Neural progenitor cell (in vitro differentiated cells): ENCODE data around the gene CRTC2. TPM values are rescaled to one million over a fixed set of nuclear protein-coding genes. Genes with fewer than 3 reads are reported as not detected.
A peak's percentile ranks its signal among the peaks of the same experiment; 100 is the strongest.

Source experiments
- DNase-seq: peaks from one replicate; pipeline ENCODE4 v3.0.0-alpha.2; 2016; ENCODE audit warnings: low spot score
- H2AFZ ChIP-seq: fragments of 200-600 bp; sonication (generic); replicated peaks from 2 replicates; pipeline ENCODE4 v1.6.1; 2016; ENCODE audit warnings: antibody characterized with exemption
- H3F3A ChIP-seq: fragments of 200-600 bp; sonication (generic); 2 replicates; pipeline ENCODE4 v1.6.1; 2016; ENCODE audit warnings: antibody characterized with exemption, low read depth
- H3K27ac ChIP-seq: fragments of 200-600 bp; sonication (generic); 2 replicates; pipeline ENCODE4 v1.5.1; 2016; ENCODE audit warnings: mild to moderate bottlenecking
- H3K27me3 ChIP-seq: fragments of 200-600 bp; sonication (generic); 2 replicates; pipeline ENCODE4 v1.6.1; 2016; ENCODE audit warnings: mild to moderate bottlenecking, moderate library complexity
- H3K36me3 ChIP-seq: fragments of 200-600 bp; sonication (generic); 2 replicates; pipeline ENCODE4 v1.5.1; 2016
- H3K4me1 ChIP-seq: fragments of 200-600 bp; sonication (generic); 2 replicates; pipeline ENCODE4 v1.6.1; 2016; ENCODE audit warnings: mixed run types
- H3K4me2 ChIP-seq: fragments of 200-600 bp; sonication (generic); 2 replicates; pipeline ENCODE4 v1.6.1; 2016
- H3K4me3 ChIP-seq: fragments of 200-600 bp; sonication (generic); 2 replicates; pipeline ENCODE4 v1.5.1; 2016
- H3K79me2 ChIP-seq: fragments of 200-600 bp; sonication (generic); 2 replicates; pipeline ENCODE4 v1.6.1; 2016; ENCODE audit warnings: low read depth
- H3K9ac ChIP-seq: fragments of 200-600 bp; sonication (generic); 2 replicates; pipeline ENCODE4 v1.6.1; 2016
- H3K9me3 ChIP-seq: fragments of 200-600 bp; sonication (generic); 2 replicates; pipeline ENCODE4 v1.5.1; 2016; ENCODE audit warnings: low read depth
- H4K20me1 ChIP-seq: fragments of 200-600 bp; sonication (generic); 2 replicates; pipeline ENCODE4 v1.6.1; 2016; ENCODE audit warnings: low read depth
- H3K27ac Mint-ChIP-seq: 3 replicates; pipeline ENCODE4 v1.8.0; 2021; ENCODE audit warnings: mixed read lengths
- H3K27me3 Mint-ChIP-seq: 2 replicates; pipeline ENCODE4 v1.8.0; 2022; ENCODE audit warnings: low read depth, mild to moderate bottlenecking, inconsistent platforms, moderate library complexity, mixed read lengths; ENCODE audit not compliant: insufficient read depth
- H3K36me3 Mint-ChIP-seq: 3 replicates; pipeline ENCODE4 v1.8.0; 2021; ENCODE audit warnings: mixed read lengths
- H3K4me1 Mint-ChIP-seq: 3 replicates; pipeline ENCODE4 v1.8.0; 2021; ENCODE audit warnings: mixed read lengths
- H3K4me3 Mint-ChIP-seq: 3 replicates; pipeline ENCODE4 v1.8.0; 2021; ENCODE audit warnings: mild to moderate bottlenecking, moderate library complexity, mixed read lengths
- H3K9me3 Mint-ChIP-seq: 3 replicates; pipeline ENCODE4 v1.8.0; 2020; ENCODE audit warnings: mixed read lengths
- EZH2 ChIP-seq: fragments of 200-600 bp; sonication (generic); IDR thresholded peaks from 2 replicates; pipeline ENCODE4 v1.6.1; 2017; ENCODE audit warnings: antibody characterized with exemption, mild to moderate bottlenecking, moderate library complexity
- EZH2phosphoT487 ChIP-seq: fragments of 200-600 bp; sonication (generic); IDR thresholded peaks from 2 replicates; pipeline ENCODE4 v1.6.1; 2017; ENCODE audit warnings: antibody characterized with exemption
- total RNA-seq: library from RNA; depleted of rRNA; stranded (reverse); fragments of >200 nt; gene quantifications from 2 replicates; pipeline ENCODE4 v1.2.3, GENCODE V29; 2015; ENCODE audit warnings: low replicate concordance
- TF ChIP-seq, protein P1 (sequence below): fragments of 200-600 bp; sonication (generic); IDR thresholded peaks from 2 replicates; pipeline ENCODE4 v1.5.1; 2017; ENCODE audit warnings: antibody characterized with exemption, mild to moderate bottlenecking

The CRTC2 gene
- total RNA-seq, 1 donor from 2014 or later: 6.7 TPM

DNA sequence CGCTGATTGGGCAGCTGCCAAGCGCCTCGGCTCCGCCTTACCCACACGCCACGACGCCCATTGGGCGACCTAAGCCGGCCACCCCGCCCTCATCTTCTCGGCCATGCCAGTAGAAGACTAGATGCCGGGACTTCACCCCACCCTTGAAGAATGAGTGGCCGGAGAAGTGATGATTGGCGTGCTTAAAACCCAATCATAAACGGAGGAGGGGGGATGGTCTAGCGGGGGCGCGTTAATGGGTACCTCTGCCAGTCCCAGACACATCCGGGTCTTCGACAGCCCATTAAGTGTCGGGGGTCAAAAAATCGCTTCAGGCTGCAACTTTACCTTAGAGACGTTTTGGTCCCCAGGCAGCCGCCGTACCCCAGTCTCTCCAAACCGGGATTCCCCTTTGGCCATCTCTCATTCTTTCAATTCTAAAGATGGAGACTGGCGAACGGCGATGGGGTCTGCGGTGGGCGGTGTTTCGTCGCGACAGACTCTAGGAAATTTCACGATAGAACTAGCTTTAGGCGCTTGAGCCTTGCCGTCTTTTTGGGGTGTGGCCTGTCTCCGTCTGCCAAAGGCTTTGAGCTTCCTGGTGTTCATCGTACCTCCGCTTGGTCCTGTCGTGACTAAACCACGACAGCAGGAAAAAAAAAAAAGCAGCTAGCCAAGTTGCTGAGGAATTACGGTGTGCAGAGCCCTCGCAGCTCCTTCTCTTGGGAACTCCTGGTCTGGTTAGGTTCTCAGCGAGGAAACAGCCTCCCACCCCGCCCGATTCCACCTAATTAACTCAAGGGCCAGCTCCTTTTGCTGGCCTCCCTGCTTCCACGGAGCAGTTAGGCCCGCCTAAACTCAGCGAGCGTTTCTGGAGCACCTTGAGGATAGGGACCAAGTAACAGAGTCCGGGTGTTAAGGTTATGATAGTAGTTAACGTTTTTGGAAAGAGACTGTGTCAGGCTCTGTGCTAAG, 35.2 kb downstream of the CRTC2 start, which contains the start of gene GATAD2B:
GATAD2B (minus strand) TSS at position 1 of the 954 bp plus-strand sequence. CDS start 94,625 bp downstream, outside the sequence.
- H2AFZ ChIP-seq: peak within 1 kb of the TSS; percentile 48
- peak within 1 kb of the TSS; percentile 97 for H3K27ac ChIP-seq
- peaks cover 50% of the 10 kb centered on the region for H3K79me2 ChIP-seq
- peaks cover 21% of the 10 kb centered on the region for H3K4me1 ChIP-seq
- H3K9ac ChIP-seq: peak within 1 kb of the TSS; percentile 78
- Mint-ChIP-seq H3K4me1 (peaks cover 32% of the 10 kb centered on the region), H3K36me3 (no peaks in the 10 kb centered on the region), H3K9me3 (no peaks in the 10 kb centered on the region), H3K4me3 (peak within 1 kb of the TSS; percentile 97), H3K27me3 (peaks cover 7% of the 10 kb centered on the region), H3K27ac (peak within 1 kb of the TSS; percentile 98)
- H3K36me3 ChIP-seq: no peaks in the 10 kb centered on the region
- H3K4me2 ChIP-seq: peak within 1 kb of the TSS; percentile 98
- H3K27me3 ChIP-seq: no peaks in the 10 kb centered on the region
- peaks cover 39% of the 10 kb centered on the region for H4K20me1 ChIP-seq
- peak; percentile 100 for DNase-seq
- peaks cover 32% of the 10 kb centered on the region for H3F3A ChIP-seq
- TF ChIP-seq EZH2 (no peak), EZH2phosphoT487 (no peak)
- TF ChIP-seq, protein P1, sequence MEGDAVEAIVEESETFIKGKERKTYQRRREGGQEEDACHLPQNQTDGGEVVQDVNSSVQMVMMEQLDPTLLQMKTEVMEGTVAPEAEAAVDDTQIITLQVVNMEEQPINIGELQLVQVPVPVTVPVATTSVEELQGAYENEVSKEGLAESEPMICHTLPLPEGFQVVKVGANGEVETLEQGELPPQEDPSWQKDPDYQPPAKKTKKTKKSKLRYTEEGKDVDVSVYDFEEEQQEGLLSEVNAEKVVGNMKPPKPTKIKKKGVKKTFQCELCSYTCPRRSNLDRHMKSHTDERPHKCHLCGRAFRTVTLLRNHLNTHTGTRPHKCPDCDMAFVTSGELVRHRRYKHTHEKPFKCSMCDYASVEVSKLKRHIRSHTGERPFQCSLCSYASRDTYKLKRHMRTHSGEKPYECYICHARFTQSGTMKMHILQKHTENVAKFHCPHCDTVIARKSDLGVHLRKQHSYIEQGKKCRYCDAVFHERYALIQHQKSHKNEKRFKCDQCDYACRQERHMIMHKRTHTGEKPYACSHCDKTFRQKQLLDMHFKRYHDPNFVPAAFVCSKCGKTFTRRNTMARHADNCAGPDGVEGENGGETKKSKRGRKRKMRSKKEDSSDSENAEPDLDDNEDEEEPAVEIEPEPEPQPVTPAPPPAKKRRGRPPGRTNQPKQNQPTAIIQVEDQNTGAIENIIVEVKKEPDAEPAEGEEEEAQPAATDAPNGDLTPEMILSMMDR: no peak
- peak within 1 kb of the TSS; percentile 99 for H3K4me3 ChIP-seq
- H3K9me3 ChIP-seq: no peaks in the 10 kb centered on the region

DNA sequence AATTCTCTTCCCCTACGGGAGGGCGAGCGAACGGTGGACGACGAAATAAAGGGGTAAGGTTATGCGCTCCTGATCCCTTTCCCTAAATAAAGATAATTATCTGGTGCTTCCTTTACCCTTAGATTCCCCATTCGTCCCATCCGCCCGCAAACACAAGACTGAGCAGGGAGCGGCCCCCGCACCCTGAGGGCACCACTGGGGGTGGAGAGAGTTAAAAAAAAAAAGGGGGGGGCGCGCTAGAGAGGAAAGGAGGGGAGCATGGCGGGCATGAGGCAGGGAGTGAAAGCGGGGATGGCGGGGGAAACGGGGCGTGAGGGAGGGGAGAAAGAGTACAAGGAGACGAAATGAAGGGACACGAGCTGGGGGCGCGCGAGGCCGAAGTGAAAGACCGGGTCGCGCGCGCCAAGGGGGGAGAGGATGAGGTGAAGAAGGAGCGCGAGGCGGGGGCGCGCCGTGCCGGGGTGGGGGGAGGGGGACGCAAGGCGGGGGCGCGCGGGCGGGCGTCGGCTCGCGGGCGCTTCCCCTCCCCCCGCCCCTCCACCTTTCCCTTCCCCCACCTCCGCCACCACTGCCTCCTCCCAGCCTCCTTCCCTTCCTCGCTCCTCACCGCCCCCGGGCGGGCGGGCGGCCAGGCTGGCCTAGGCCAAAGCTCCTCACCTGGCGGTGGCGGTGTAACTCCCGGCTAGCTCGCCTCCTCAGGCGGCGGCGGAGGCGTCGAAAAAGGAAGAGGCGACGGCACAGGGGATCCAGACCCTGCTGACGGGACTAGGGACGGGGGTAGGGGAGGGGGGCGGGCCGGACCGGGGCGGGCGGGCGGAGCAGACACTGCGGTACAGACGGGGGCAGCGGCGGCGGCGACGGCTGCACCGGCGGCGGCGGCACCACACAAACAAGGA, 36.1 kb downstream of the CRTC2 start:
- peak overlapping the region; percentile 99 for H3K4me3 ChIP-seq
- peaks cover 3% of the 10 kb centered on the region for H3K36me3 Mint-ChIP-seq
- H3K27ac Mint-ChIP-seq: peak overlapping the region; percentile 2
- peak overlapping the region; percentile 78 for H3K9ac ChIP-seq
- H3K27ac ChIP-seq: peak overlapping the region; percentile 97
- H3K4me1 ChIP-seq: peaks cover 21% of the 10 kb centered on the region
- peaks cover 34% of the 10 kb centered on the region for H3K4me1 Mint-ChIP-seq
- H3K27me3 Mint-ChIP-seq: peaks cover 7% of the 10 kb centered on the region
- H3K9me3 ChIP-seq: no peaks in the 10 kb centered on the region
- H3K9me3 Mint-ChIP-seq: no peaks in the 10 kb centered on the region
- peak overlapping the region; percentile 97 for H3K4me3 Mint-ChIP-seq
- TF ChIP-seq, protein P1: peak; percentile 44
- no peak for TF ChIP-seq EZH2
- no peaks in the 10 kb centered on the region for H3K27me3 ChIP-seq
- H3K36me3 ChIP-seq: no peaks in the 10 kb centered on the region
- H4K20me1 ChIP-seq: peaks cover 48% of the 10 kb centered on the region
- DNase-seq: peak; percentile 92
- H3K79me2 ChIP-seq: peaks cover 59% of the 10 kb centered on the region
- peaks cover 27% of the 10 kb centered on the region for H3F3A ChIP-seq
- H2AFZ ChIP-seq: peak overlapping the region; percentile 21
- peak overlapping the region; percentile 98 for H3K4me2 ChIP-seq

DNA sequence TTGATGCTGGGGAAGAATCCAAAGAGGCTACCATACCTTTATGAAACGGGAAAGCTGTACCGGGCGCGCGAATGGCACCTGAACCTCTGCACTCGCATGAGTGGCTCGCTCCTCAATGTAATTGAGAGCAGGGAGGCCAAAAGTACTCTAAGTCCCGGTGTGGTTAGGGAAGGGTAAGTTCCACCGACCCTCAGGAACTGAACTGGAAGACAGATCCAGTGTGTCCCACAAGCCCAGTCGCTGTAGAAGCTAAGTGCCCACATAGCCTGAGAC, 36.7 kb downstream of the CRTC2 start:
- peak overlapping the region; percentile 21 for H2AFZ ChIP-seq
- peaks cover 3% of the 10 kb centered on the region for H3K36me3 Mint-ChIP-seq
- peak overlapping the region; percentile 2 for H3K27ac Mint-ChIP-seq

More for the DNA sequence above, 36.7 kb downstream of the CRTC2 start:
- Histone ChIP-seq H3K79me2 (peaks cover 65% of the 10 kb centered on the region), H4K20me1 (peaks cover 54% of the 10 kb centered on the region), H3K9ac (peak overlapping the region; percentile 78), H3F3A (peaks cover 27% of the 10 kb centered on the region), H3K9me3 (no peaks in the 10 kb centered on the region), H3K4me2 (peak overlapping the region; percentile 98), H3K27me3 (no peaks in the 10 kb centered on the region), H3K27ac (peak overlapping the region; percentile 97), H3K4me3 (peak overlapping the region; percentile 99), H3K36me3 (no peaks in the 10 kb centered on the region), H3K4me1 (peaks cover 21% of the 10 kb centered on the region)
- Mint-ChIP-seq H3K27me3 (peaks cover 7% of the 10 kb centered on the region), H3K4me1 (peaks cover 34% of the 10 kb centered on the region), H3K4me3 (peak overlapping the region; percentile 87), H3K9me3 (no peaks in the 10 kb centered on the region)
- TF ChIP-seq EZH2 (no peak), EZH2phosphoT487 (no peak)
- TF ChIP-seq, protein P1: no peak
- no peak for DNase-seq
